Gastroesophageal sphincter (tissue), 3 donors: ENCODE measurements around the gene HMG20A.

ENCODE experiments used
- CTCF ChIP-seq, 4 experiments: fragments of 200-600 bp in 2 of 4; fragments of 450-650 bp in 2 of 4; sonication (generic) in 1 of 4; IDR thresholded peaks; one replicate each; pipeline ENCODE4 v1.5.1; 2017 to 2019; ENCODE audit warnings: antibody characterized with exemption in 4 of 4, mild to moderate bottlenecking in 2 of 4, moderate library complexity in 2 of 4
- EP300 ChIP-seq: sonication (generic); formaldehyde crosslinking; IDR thresholded peaks from one replicate; pipeline ENCODE4 v1.6.1; 2017; ENCODE audit warnings: antibody characterized with exemption, mild to moderate bottlenecking
- POLR2A ChIP-seq, 2 donors: fragments of 450-650 bp; IDR thresholded peaks; one replicate each; pipeline ENCODE4 v1.6.1; 2017; ENCODE audit warnings: antibody characterized with exemption in 2 of 2, mild to moderate bottlenecking in 2 of 2, moderate library complexity in 1 of 2

- no peak for TF ChIP-seq EP300
- TF ChIP-seq CTCF (IDR thresholded peaks at IDR 0.05): no peak
- TF ChIP-seq POLR2A (IDR thresholded peaks at IDR 0.05): no peak
These were observed 48.2 kb downstream of the HMG20A start for GRCh38 chr15:77468896-77469295.
